ENCODE data around the gene TMPRSS11D. TPM values are rescaled to one million over a fixed set of nuclear protein-coding genes. Genes with fewer than 3 reads are reported as not detected.

The TMPRSS11D gene
- total and polyA plus RNA-seq, 2 of the 4 experiments (the other 2 are of a cell fraction): not detected

- CTCF ChIA-PET: no interaction called here
These were observed 42.7 kb upstream of the TMPRSS11D start for GRCh38 chr4:67926485-67926884.

More at GRCh38 chr4:67926485-67926884, 42.7 kb upstream of the TMPRSS11D start:
- no peak overlapping the region for H2BK15ac ChIP-seq (ENCODE audit: low read depth, low read length)
- intact Hi-C loops (cut with micrococcal nuclease) (no loop called here), dilution Hi-C loops (cut with HindIII; ENCODE audit: low sequenced_read_pairs, unreplicated experiment) (no loop called here), in situ Hi-C loops (cut with MboI; ENCODE audit: low sequenced_read_pairs) (no loop called here)
- no TSS peak for BruUV-seq (replicated peaks)
- no peaks in the 10 kb centered on the region for H3K4me1 ChIP-seq (ENCODE audit: control insufficient read depth, insufficient read depth, low read length)
- H4K91ac ChIP-seq (ENCODE audit: insufficient read depth, low read depth, low read length): no peak overlapping the region
- H3K4ac ChIP-seq (ENCODE audit: low read depth, low read length): no peak overlapping the region
- H3K9me3 ChIP-seq (ENCODE audit: control insufficient read depth, insufficient read depth, low read length): no peaks in the 10 kb centered on the region
- no peak overlapping the region for H3K9ac ChIP-seq (ENCODE audit: low read depth, low read length)
- no CpG with 5 or more reads among the region's 7 CpGs for WGBS, 2 experiments (ENCODE audit: extremely low coverage in 2 of 2, insufficient read length in 1 of 2)
- H3K36me3 ChIP-seq (ENCODE audit: control insufficient read depth, insufficient read depth, low read length): no peaks in the 10 kb centered on the region
- no peak overlapping the region for H3K23ac ChIP-seq (ENCODE audit: low read depth, low read length)
- H3K79me1 ChIP-seq (ENCODE audit: low read depth in 1 of 2, low read length in 2 of 2): no peaks in the 10 kb centered on the region
- H2BK120ac ChIP-seq (ENCODE audit: low read depth, low read length): no peak overlapping the region
- H2AK5ac ChIP-seq (ENCODE audit: low read depth, low read length): no peak overlapping the region
- no peak overlapping the region for H3K18ac ChIP-seq (ENCODE audit: low read depth, low read length)
- H3K27me3 ChIP-seq (ENCODE audit: control insufficient read depth, insufficient read depth, low read length): no peaks in the 10 kb centered on the region
- H3K9me1 ChIP-seq (ENCODE audit: insufficient read depth, low read length): no peaks in the 10 kb centered on the region
- no peak for DNase-seq
- no peak overlapping the region for H4K8ac ChIP-seq (ENCODE audit: low read depth in 2 of 2, low read length in 2 of 2)
- no peak overlapping the region for H3K14ac ChIP-seq (replicated peaks; ENCODE audit: low read depth, low read length)
- H3K27ac ChIP-seq (ENCODE audit: insufficient read depth, low read length): no peak overlapping the region
- POLR2A ChIA-PET (ENCODE audit: unreplicated experiment): no interaction called here
- H2AK9ac ChIP-seq (replicated peaks; ENCODE audit: low read depth, low read length, poor library complexity): no peak overlapping the region
- no peak overlapping the region for H3K56ac ChIP-seq (ENCODE audit: extremely low read depth, insufficient read depth, low read length)
- no peak overlapping the region for H2BK5ac ChIP-seq (ENCODE audit: low read depth, low read length, poor library complexity, severe bottlenecking)
- H4K5ac ChIP-seq (ENCODE audit: low read depth, low read length): no peak overlapping the region
- no peak overlapping the region for H2BK20ac ChIP-seq (ENCODE audit: low read depth, low read length)
- no peak overlapping the region for H3K4me3 ChIP-seq (ENCODE audit: insufficient read depth, low read depth, low read length)
- no peaks in the 10 kb centered on the region for H4K20me1 ChIP-seq (ENCODE audit: insufficient read depth, low read length)
- H3K4me2 ChIP-seq (ENCODE audit: low read depth, low read length): no peak overlapping the region
- no peak for ATAC-seq (ENCODE audit: low read depth)
- H2AFZ ChIP-seq (replicated peaks; ENCODE audit: low read length, poor library complexity): peak overlapping the region; percentile 17
- TF ChIP-seq FOS (IDR thresholded peaks at IDR 0.05; ENCODE audit: low read depth, low read length) (no peak), RFX5 (IDR thresholded peaks at IDR 0.05; ENCODE audit: low read depth, low read length) (no peak), RCOR1 (IDR thresholded peaks at IDR 0.05; ENCODE audit: insufficient replicate concordance, low read length) (no peak), USF2 (IDR thresholded peaks at IDR 0.05; ENCODE audit: low read depth, low read length) (no peak), MAFK (IDR thresholded peaks at IDR 0.05; ENCODE audit: low read depth, low read length) (no peak), ELK1 (IDR thresholded peaks at IDR 0.05; ENCODE audit: borderline replicate concordance, low read depth, low read length) (no peak), CTCF (conservative IDR thresholded peaks at IDR 0.05; ENCODE audit: low read depth, low read length) (no peak), MXI1 (IDR thresholded peaks at IDR 0.05; ENCODE audit: borderline replicate concordance, low read depth, low read length) (no peak), MAZ (IDR thresholded peaks at IDR 0.05; ENCODE audit: borderline replicate concordance, low read depth, low read length) (no peak), SMC3 (IDR thresholded peaks at IDR 0.05; ENCODE audit: low read depth, low read length) (no peak), RAD21 (IDR thresholded peaks at IDR 0.05; ENCODE audit: low read length) (no peak), CHD1 (IDR thresholded peaks at IDR 0.05; ENCODE audit: low read depth, low read length) (no peak), NFE2L2 (IDR thresholded peaks at IDR 0.05; ENCODE audit: low read depth, low read length) (no peak), POLR2A (IDR thresholded peaks at IDR 0.05; ENCODE audit: low read depth, low read length) (no peak), CEBPB (IDR thresholded peaks at IDR 0.05; ENCODE audit: low read depth, low read length) (no peak), BHLHE40 (IDR thresholded peaks at IDR 0.05; ENCODE audit: low read depth, low read length) (no peak)
